Tongue (tissue), 2 donors: ENCODE results near the gene FNDC4. TPM values are rescaled to one million over a fixed set of nuclear protein-coding genes. Genes with fewer than 3 reads are reported as not detected.
A peak's percentile ranks its signal among the peaks of the same experiment; 100 is the strongest.
"Not testable (repeated sequence)": the region's sequence is repeated elsewhere in the genome, so short reads cannot be mapped to it uniquely, and the experiment has no call there.

Experiments
- DNase-seq: peaks from one replicate; pipeline ENCODE4 v3.0.0-alpha.2; 2015
- total RNA-seq: library from RNA; depleted of rRNA; stranded (reverse); fragments of >200 nt; gene quantifications from one replicate; pipeline ENCODE4 v1.2.3, GENCODE V29; 2014

The FNDC4 gene, protein sequence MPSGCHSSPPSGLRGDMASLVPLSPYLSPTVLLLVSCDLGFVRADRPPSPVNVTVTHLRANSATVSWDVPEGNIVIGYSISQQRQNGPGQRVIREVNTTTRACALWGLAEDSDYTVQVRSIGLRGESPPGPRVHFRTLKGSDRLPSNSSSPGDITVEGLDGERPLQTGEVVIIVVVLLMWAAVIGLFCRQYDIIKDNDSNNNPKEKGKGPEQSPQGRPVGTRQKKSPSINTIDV
- 9.5 TPM for total RNA-seq

DNA sequence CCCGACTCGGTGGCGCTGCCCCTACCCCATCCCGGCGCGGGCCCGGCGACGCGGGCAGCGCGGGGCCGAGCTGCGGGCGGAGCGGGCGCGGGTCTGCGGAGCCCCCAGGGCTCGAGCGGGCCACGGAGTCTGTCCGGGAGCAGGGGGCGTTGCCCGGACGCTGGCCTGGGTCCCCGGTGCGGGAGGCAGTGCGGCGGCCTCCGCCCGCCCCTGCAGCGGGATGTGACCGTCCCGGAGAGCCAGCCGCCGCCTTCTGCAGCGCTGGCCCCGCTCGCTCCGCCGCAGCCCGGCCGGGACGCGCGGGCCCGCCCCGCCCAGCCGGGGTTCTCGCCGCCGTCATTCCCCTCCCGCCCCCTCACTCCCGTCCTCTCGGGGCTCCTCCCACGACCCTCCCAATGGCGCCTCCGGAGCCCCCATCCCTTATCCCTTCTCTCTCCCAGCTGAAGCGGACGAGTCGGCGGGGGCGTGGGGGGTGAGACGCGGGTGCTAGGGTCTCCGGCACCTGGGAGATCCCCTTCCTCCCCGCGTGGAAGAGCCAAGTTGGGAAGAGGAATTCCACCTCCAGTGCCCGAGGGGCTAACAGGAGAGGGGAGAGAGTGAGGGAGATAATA lies at the start of gene FNDC4:
FNDC4 (minus strand) TSS at position 257 of the 611 bp plus-strand sequence. CDS start 521 bp downstream, outside the sequence.
- DNase-seq = peak; percentile 54

DNA sequence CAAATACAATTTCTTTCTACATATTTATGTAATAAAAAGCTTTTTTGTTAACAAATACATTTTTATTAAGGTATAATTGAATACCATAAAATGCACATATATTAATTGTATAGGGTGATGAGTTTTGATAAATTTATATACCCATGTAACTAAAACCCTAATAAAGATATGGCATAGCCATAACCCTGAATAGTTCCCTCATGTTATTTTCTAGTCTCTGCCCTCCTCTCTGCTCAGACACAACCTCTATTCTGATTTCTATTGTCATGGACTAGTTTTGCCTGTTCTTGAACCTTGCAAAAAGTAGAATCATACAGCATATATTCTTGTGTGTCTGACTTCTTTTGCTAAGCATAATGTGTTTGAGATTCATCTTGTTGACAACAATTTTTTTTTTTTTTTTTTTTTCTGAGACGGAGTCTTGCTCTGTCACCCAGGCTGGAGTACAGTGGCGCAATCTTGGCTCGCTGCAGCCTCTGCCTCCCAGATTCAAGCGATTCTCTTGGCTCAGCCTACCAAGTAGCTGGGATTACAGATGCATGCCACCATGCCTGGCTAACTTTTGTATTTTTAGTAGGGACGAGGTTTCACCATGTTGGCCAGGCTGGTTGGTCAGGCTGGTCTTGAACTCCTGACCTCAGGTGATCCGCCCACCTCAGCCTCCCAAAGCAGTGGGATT lies 49.3 kb upstream of the FNDC4 start:
- DNase-seq = no peak

DNA sequence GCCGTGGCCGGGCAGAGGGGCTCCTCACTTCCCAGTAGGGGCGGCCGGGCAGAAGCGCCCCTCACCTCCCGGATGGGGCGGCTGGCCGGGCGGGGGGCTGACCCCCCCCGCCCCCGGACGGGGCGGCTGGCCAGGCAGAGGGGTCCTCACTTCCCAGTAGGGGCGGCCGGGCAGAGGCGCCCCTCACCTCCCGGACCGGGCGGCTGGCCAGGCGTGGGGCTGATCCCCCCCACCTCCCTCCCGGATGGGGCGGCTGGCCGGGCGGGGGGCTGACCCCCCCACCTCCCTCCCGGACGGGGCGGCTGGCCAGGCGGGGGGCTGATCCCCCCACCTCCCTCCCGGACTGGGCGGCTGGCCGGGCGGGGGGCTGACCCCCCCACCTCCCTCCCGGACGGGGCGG lies 44.6 kb upstream of the FNDC4 start:
- not testable (repeated sequence) for DNase-seq

DNA sequence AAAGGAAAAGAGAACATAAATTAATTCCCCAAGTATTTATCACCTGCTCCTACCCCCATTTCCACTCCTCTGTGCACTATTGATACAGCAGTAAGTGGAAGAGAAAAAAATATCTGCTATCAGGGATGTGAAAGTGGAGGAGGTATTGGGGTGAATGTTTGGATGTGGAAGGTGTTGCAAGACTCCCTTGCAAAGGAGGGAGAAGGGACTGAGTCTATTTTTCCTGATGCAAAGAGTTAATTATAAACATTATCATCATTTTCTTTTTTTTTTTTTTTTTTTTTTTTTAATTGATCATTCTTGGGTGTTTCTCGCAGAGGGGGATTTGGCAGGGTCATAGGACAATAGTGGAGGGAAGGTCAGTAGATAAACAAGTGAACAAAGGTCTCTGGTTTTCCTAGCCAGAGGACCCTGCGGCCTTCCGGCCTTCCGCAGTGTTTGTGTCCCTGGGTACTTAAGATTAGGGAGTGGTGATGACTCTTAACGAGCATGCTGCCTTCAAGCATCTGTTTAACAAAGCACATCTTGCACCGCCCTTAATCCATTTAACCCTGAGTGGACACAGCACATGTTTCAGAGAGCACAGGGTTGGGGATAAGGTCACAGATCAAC lies 43.9 kb upstream of the FNDC4 start:
- not testable (repeated sequence) for DNase-seq

DNA sequence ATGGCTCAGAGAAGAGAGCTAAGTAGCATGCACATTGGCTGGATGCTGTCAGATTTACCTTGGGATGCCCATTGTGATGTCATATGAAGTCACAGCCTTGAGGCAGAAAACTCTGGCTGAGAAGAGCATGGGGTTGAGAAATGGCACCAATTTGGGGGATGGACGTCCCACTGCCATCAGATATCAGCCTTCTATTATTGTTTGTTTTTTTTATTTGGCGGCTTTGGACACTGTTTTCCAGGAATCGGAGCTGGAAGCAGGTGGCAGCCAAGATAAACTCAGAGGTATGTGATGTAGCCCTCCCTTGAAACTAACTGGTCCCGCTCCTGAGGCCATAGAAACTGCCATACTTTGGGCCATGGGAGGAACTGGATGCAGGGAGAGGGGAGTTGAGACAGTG lies 42.3 kb upstream of the FNDC4 start:
- no peak for DNase-seq

DNA sequence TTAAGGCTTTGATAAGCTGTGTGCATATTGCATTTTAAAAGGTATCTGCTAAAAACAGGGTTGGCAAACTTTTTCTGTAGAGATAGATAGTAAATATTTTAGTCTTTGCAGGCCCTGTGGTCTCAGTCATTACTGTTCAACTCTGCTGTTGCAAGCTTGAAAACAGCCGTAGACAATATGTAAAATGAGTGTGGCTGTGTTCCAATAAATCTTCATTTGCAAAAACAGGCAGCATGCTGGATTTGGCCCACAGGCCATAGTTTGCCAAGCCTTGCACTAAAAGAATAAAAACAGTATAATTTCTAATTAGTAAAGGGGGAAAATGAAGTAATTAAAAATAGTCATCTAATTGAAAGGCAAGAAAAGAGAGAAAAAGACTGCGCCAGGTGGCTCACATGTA lies 37.0 kb upstream of the FNDC4 start:
- DNase-seq = no peak

DNA sequence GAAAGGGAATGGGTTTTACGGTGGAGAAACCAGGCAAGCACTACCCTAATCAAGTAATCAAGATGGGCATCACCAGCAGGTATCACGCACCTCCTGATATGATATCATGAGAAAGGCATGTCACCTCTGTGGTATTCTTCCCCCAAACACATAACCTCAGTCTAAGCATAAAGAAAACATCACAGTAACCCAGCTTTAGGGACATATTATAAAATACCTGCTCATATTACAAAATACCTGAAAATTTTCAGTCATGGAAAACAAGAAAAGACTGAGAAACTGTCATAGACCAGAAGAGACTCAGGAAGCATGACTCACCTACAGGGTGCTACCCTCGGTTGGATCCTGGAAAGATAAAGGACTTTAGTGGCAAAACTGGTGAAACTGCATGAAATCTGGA lies 32.2 kb upstream of the FNDC4 start:
- no peak for DNase-seq

DNA sequence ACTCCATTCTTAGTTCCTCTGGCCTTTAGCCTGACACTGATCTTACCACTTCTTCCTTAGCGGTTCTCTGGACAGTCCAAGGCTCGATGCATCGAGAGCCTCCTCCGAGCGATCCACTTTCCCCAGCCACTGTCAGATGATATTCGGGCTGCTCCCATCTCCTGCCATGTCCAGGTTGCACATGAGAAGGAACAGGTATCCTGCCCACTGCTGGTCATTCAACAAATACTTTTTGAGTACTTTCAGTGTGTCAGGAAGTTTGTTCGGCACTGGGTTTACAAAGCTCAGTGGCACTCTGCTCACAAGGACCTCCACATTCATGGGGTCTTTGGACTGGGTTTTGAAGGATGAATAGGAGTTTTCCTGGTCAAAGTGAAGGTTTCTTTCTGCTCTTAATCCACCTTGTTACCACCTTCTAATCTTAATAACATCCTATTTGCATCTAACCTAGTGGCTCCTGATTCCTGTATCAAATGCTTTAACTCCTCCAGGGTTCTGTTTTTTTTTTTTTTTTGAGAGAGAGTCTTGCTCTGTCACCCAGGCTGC lies 27.5 kb upstream of the FNDC4 start:
- no peak for DNase-seq

DNA sequence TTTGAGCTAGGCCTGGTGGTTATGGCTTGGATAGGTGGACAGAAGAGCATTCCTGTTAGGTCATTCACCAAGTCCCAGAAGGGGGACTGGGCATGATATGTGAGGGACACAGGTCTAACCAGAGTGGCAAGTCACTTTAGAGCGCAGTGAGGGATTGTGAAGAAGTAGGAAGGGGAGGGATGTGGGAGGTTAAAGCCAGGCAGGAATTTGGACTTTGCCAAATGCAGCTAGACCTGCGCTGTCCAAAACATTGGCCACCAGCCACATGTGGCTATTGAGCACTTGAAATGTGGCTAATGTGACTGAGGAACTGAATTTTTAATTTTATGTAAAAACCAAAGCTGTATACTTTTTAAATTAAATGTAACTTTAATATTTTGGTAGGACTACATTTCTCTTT lies 25.3 kb upstream of the FNDC4 start:
- DNase-seq = no peak

DNA sequence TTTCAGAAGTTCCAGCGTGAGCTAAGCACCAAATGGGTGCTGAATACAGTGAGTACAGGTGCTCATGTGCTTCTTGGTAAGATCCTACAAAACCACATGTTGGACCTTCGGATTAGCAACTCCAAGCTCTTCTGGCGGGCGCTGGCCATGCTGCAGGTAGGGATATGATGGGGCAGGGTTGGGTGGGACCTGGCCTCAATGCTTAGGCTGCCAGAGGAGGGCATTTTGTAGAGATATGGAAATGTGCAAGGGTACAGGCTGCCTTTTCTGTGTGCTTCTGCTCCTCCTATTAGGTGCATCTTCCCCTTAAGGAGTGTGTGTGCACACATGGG lies 23.7 kb upstream of the FNDC4 start:
- DNase-seq = no peak

DNA sequence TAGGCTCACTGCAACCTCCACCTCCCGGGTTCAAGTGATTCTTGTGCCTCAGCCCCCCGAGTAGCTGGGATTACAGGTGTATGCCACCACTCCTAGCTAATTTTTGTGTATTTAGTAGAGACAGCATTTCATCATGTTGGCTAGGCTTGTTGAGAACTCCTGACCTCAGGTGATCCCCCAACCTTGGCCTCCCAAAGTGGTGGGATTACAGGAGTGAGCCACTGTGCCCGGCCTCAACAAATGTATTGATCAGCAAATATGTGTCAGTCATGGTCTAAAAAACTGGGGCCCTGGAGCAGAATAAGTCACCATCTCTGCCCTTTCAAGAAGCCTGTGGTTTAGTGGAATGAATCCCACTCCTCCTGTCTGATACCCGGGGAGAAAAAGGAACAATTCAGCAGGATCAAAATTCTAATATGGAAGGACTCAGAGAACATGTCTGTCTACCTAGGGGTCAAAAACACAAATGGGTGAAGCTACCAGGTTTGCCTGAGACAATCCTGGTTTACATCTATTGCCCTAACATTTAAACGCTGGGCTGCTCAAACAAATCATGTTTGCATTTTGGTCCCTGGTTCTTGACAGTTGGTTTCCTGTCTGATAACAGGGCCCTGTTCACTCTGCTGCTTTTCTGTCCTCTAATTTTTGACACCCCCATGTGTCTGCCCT lies 23.2 kb upstream of the FNDC4 start:
- no peak for DNase-seq

DNA sequence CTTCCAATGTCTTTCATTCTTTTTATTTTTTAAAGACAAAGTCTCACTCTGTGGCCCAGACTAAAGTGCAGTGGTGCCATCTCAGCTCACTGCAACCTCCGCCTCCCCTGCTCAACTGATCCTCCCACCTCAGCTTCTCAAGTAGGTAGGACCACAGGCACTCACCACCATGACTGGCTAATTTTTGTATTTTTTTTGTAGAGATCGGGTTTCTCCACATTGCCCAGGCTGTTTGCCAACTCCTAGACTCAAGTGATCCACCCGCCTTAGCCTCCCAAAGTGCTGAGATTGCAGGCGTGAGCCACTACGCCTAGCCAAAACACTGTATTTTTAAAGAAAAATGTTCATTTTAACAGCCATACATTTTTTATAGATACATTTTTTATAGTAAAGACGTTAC lies 14.3 kb upstream of the FNDC4 start:
- peak; percentile 32 for DNase-seq

DNA sequence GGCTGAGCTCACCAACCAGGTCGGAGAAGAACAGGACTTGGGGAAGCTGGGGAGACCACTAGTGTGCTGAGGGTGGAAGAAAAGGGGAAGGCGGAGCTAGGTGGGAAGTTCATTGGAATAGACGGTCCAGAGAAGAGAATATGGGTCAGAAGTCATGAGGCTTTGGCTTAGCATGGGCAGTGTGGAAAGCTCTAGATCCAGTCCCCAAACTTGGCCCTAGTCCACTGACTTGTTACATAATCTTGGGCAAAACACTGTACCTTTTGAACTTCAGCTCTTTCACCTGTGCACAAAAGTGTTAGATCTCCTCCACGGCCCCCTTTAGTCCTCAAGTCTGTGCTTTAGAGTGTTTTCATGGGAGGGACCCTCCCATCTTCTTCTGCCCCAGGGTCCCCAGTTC lies 12.3 kb upstream of the FNDC4 start:
- no peak for DNase-seq

DNA sequence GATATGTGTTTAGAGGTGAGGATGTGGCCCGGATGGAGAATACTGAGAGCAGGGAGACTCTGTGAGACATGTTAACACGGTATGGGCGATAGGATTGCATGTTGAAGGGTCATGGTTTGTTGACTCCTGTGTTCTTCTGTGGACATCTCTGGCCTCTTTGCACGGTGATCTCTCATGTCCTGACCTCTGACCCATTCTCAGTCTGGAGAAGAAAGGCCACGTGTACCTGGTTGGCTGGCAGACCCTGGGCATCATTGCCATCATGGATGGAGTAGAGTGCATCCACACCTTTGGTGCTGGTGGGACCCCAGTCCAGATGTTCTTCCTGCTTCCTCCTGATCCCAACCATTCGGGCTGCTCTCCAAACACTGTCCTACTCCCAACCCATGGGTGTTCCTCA lies 11.6 kb upstream of the FNDC4 start:
- no peak for DNase-seq

DNA sequence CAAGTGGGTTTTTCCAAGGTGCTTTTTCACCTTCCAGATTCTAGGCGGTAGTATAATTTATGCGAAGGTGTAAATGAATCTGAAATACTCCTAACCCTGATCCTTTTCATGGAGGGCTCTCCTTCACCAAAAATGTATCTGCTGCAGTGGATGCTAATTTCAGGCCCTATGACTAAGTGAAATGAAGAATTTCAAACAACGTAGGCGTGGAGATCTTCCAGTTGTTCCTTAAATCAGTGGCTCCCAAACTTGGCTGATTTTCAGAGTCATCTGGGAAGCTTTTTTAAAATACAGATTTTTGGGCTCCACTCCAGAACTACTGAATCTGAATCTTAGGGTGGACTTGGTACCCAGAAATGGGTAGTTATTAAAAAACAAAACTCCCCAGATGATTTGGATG lies 7.1 kb upstream of the FNDC4 start:
- no peak for DNase-seq

DNA sequence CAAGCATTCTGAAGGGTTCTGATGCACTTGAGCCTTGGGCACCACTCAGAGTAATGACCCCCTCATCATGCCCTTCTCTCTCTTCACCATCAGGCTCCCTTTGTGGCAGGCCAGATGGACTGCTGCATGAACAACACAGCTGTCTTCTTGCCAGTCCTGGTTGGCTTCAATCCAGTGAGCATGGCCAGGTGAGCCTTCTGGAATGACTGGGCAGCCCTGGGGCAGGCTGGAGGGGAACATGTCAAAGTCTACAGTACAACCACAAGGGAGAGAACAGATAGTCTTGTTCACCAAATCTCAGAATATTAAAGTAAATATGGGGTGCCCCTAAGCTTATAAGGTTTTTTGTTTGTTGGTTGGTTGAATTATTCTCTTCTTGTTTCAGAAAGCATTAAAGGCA lies 6.0 kb upstream of the FNDC4 start:
- DNase-seq = no peak

DNA sequence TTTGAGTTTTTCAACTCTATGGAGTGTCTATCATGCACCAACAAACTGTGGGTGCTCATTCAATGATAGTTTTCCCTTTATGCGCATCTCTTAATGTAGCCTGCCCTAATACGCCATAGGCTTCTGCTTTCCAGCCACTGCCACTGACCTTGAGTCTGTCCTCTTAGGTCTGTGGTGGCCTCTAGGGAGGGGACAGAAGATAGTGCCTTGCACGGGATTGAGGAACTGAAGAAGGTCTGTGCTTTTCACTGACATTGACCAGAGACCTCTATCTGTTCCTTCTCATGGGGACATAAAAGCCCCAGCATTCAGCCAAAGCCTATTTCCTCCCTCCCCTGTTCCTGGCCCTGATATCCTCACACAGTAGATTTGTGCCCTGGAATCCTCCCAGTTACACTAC lies 4.0 kb upstream of the FNDC4 start:
- DNase-seq = no peak

DNA sequence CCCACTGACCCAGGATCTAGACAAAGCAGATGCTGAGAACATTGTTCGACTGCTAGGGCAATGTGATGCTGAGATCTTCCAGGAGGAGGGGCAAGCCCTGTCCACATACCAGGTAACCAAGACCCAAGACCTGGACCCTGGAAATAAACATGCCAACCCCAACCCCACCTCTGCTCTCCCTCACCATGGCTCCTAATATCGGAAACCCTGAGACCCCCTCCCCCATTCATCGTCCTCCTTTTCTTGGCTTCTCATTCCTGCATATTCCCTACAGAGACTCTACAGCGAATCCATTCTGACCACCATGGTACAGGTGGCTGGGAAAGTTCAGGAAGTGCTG lies 2.3 kb upstream of the FNDC4 start:
- no peak for DNase-seq

DNA sequence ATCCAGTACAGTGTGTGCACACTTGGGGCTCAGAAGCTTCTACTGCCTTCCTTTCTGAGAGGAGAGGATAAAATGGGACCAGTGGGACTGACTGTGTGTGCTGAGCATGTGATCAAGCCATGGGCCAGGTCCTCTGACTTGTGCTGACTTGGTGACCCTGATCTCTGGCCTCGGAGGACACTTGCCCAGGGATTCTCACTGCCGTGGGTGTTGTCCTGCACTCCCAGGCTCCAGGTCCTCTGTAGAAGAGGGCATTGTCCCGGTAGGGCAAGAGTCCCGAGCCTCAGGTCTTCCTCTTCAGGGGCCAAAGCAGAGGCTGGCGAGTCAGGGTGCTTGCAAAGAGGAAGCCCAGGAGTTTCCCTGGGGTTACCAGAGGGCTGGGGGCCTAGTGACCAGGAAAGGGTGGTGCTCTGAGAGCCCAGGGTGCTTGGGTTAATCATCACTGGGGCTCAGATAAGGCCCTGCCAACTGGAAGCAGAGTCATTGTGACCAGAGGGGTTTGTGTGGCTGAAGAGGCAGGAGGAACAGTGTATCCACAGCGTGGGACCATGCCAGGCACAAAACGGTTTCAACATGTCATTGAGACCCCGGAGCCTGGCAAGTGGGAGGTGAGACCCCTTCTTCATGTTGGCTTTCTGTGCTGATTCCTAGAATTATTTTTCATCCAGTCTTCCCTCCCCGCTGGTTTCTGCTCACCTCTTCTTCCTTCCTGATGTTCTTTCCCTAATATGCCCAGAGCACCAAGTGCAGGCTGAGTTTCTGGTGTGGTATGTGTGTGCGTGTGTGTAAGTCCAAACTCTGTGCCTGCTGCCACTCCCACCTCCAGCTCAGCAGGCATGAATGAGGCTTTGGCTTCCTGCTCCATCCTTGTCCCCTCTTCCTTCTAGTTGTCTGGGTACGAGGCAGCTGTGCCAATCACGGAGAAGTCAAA lies 1.6 kb upstream of the FNDC4 start, which contains the start of gene GCKR:
GCKR (plus strand) TSS at position 483 of the 931 bp plus-strand sequence; CDS start at position 549, 66 bp downstream.
- DNase-seq = no peak

DNA sequence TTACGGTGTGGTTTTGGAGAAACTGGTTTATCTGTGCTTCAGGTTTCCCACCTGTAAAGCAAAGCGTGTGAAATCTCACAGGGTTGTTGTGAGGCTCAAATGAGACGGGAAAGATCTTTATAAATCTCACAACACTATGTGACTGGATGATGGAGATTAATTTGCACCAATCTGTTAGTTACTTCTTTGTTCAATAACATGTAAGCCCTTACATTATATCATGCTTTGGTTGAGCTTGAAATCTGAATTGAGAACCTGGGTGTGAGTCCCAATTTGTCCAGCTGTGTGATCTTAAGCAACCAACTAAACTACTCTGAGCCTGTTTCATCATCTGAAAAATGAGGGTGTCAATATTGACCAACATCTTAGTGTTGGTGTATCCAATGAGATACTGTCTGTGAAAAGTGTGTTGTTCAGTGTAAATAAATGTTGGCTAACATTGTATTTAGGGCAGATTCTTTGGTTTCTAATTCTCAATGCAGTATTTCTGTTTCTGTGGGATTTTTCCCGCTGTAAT lies 898 bp upstream of the FNDC4 start:
- DNase-seq = no peak

DNA sequence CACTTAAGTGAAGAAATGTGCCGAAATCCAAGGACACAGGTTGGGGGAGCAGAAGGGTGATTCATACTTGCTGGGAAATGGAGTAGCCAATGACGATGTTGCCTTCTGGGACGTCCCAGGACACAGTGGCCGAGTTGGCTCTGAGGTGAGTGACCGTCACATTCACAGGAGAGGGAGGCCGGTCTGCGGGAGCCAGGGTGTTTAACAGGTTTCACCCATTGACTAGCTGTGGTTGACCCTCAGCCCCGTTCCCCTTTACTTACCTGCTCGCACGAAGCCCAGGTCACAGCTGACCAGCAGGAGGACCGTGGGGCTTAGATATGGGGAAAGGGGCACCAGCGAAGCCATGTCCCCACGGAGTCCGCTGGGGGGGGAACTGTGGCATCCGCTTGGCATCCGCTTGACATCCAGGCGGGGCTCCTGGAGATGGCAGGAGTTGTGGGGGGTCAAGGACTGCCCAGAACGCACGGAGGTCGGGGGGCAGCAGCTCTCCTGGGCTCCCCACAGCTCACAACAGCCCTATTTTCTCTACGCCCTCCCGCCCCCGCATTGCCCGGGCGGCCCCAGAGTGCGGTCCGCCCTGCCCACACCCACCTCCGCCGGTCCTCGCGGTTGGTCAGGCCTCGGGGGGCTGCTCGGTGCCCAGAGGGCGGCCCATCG lies 586 bp downstream of the FNDC4 start:
- DNase-seq = no peak
